Activated T-cell treated with anti-CD3 and anti-CD28 coated beads for 24 hours (primary cell): ENCODE results near the gene ELMOD3.
A peak's percentile ranks its signal among the peaks of the same experiment; 100 is the strongest.
"Not testable (repeated sequence)": the region's sequence is repeated elsewhere in the genome, so short reads cannot be mapped to it uniquely, and the experiment has no call there.

Experiments
- DNase-seq: peaks from one replicate; pipeline ENCODE4 v3.0.0-alpha.2; 2020; ENCODE audit warnings: low read depth

ELMOD3 gene

DNA sequence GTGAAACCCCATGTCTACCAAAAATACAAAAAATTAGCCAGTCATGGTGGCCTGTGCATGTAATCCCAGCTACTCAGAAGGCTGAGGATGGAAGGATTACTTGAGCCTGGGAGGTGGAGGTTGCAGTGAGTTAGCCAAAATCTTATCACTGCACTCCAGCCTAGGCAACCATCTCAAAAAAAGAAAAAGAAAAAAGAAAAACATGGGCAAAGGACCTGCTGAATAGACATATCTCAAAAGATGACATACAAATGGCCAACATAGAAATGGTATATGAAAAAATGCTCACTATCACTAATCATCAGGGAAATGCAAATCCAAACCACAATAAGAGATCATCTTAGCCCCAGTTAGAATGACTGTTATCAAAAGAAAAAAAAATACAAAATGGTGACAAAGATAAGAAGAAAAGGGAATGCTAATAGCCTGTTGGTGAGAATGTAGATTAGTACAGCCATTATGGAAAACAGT, 25.4 kb upstream of the ELMOD3 start:
- no peak for DNase-seq

DNA sequence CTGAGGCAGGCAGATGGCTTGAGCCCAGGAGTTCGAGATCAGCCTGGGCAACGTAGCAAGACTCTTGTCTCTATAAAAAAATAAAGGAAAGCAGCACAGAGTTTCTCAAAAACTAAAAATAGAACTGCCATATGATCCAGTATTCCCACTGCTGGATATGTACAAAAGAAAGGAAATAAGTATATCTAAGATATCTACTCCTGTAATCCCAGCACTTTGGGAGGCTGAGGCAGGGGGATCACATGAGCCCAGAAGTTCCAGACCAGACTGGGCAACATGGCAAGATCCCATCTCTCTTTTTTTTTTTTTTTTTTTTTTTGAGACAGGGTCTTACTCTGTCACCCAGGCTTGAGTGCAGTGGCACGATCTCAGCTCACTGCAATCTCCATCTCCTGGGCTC, 24.9 kb upstream of the ELMOD3 start:
- DNase-seq, result not testable (repeated sequence)

DNA sequence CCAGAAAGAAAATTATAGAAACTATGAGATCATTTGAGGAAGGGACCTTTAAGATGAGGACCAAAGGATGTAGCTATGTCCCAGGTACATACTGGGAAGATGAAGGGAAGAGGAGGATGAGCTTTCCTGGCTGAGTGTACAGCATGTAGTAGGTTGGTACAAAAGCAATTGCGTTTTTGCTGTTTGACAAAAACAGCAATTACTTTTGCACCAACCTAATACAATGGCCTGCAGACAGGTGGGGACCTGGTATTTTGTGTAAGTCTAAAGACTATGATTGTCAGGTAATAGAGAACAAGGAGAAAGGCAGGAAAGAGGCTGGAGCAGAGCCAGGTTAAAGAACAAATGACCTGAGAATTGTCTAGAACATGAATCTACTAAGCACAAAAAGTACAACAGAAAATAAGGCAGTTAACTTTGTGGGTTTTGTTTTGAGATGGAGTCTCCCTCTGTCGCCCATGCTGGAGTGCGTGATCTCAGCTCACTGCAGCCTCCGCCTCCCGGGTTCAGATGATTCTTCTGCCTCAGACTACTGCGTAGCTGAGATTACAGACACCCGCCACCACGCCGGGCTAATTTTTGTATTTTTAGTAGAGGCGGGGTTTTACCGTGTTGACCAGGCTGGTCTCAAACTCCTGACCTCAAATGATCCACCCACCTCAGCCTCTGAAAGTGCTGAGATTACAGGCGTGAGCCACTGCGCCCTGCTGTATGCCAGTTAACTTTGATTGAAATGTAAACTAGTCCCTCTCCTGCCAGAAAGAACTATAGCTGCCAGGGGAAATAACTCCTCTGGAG, 23.5 kb upstream of the ELMOD3 start:
- no peak for DNase-seq

DNA sequence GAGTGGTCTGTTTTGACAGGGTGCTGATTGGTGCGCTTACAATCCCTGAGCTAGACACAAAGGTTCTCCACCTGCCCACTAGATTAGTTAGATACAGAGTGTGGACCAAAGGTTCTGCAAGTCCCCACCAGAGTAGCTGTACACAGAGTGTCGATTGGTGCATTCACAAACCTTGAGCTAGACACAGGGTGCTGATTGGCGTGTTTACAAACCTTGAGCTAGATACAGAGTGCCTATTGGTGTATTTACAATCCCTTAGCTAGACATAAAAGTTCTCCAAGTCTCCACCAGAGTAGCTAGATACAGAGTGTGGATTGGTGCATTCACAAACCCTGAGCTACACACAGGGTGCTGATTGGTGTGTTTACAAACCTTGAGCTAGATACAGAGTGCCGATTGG, 20.7 kb upstream of the ELMOD3 start:
- DNase-seq, result not testable (repeated sequence)

DNA sequence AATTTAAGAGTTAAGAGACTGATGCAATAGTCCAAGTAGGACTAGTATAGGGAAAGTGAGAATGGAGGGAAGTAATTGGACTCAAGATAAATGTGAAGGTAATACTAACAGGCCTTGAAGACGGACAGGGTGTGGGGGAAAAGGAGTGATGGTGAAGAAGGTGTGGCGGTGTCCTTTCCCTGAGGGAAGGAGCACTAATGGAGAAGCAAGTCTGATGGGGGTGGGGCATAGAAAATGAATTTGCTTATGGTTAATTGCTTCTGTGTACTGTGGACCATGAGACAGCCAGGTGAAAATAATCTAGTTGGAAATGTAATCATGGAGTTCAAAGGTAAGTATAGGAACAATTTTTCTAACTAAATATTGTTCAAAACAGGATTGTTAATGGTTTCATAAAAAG, 19.6 kb upstream of the ELMOD3 start:
- no peak for DNase-seq

DNA sequence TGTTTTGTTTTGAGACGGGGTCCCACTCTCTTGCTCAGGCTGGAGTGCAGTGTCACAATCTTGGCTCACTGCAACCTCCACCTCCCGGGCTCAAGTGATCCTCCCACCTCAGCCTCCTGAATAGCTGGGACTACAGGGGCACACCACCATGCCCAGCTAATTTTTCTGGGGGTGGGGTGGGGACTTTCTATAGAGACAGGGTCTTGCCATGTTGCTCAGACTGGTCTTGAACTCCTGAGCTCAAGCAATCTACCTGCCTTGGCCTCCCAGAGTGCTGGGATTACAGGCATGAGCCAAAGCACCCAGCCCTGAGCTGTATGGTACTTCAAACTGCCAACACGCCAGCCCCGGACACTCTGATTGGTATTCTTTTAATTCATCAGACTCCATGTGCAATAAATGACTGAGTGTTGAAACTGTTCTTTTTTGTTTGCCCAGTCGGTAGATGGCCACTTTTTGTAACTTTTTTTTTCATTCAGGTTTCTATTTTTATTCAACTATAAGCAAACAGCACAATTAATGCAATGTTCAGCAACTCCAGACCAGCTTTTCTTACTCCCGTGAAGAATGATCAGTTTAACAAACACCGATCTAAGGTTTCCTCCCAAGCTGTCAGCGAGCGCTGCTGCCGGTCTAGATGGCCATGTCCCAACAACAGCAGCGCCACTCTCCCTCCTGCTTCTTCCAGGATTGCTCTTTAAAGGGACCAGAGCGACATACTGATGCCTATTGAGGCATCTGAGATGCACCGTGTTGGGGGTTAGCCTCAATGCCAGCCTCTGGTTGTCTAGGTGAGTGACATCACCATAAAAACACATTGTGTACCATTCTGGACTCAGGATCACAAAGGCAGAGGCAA, 14.3 kb upstream of the ELMOD3 start:
- DNase-seq, result no peak

DNA sequence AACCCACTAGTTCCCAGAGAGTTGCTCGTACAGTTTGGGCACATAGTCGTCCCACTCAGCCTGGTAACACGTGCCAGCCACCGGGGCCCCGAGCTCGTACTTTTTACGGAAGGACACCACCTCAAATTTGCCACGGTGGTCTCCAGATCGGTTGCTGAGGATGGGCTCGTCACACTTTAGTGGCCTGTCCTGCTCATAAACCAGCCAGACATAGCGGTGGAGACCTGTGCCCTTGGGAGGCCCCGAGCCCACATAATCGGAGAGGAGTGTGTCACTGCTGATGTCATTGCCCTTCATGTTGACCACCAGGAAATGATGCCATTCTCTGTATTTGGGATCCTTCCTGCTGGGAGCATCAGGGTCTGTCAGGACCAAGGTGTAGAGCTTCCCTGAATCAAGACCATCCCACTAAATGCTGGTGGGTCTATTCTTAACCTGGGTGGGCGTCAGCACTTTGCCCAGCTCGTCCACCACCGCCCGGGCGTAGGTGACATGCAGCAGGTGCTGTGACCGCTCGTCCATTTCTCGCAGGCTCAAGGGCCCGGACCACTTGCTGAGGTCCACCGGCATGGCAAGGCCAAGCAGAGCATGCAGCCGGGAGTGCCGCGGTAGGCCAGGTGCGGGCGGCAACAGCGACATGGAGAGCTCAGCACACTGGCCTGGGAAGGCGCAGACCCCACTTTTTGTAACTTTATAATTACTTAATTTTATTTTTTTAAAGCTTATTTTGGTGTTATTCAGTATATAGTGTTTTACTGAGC, 13.1 kb upstream of the ELMOD3 start:
- DNase-seq, result no peak

DNA sequence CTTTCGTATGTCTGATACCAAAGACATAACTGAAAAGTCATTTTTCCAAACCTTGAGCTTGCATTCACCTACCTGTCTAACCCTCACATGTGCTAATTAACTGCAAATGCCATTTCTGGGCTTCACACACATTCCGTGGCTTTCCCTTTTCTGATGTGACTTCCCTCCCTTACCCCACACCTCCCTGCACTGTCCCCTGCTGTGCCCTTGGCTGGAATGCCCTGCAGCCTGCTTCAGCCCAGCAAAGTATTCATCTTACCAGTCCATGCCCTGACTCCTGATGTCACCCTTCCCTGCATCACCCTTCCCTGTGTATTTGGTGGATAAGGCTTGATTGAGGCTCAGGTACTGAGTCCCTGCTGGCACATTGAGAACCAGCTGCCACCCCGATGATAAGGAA, 12.4 kb upstream of the ELMOD3 start:
- DNase-seq, result no peak

DNA sequence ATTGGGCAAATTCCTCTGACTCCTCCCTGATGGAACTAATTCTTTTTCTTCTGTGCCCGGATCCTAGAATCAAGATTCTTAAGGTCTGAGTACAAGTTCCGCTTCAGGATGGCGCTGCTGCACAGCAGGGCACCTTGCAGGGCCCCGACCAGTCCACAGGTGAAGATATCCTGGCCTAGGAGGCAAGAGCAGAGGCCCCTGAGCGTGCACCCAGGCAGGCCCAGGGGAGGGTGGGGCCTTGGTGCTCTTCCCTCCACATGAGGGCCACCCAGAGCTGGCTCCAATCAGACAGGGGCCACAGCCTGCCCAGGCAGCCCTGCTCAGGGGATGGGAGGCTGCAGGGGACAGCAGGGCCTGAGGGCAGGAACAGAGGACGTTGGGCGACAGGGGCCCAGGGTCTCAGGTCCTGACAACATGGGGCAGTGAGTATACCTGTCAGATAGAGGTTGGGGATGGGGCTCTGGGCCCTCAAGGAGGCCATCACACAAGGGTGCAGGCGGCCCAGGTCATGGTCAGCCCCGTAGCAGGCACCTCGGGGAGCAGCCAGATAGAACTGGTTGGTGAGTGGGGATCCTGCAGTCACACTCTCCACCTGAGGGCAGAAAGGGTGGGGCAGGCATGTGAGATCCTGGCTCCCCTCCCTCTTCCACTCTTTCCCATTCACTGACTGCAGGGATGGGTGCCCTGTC, 11.2 kb upstream of the ELMOD3 start:
- not testable (repeated sequence) for DNase-seq

DNA sequence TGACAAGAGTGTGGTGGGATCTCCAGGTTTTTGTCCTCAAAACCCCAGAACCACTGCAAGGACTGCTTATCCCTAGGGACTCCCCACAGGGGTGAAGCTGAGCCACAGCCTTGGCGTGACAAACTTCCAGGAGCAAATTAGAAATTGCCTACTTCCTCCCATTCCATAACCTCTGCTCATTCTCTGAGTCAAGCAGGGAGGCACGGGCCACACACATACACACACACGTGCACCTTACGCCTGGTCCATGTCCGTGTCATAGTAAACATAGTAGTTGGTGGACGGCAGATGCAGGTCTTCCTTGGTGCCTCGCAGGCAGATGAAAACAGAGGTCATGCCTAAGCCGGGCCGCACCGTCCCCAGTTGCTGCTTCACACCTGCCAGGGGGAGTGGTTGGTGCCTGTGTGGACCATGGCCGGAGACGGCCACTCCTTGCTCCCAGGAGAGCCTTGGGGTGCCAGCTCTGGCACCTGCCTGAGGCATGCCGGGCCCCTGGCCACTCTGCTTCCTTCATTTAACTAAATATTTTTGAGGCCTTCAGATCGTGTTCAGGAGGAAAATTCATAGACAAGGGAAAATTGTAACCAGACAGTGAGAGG, 10.1 kb upstream of the ELMOD3 start:
- no peak for DNase-seq

DNA sequence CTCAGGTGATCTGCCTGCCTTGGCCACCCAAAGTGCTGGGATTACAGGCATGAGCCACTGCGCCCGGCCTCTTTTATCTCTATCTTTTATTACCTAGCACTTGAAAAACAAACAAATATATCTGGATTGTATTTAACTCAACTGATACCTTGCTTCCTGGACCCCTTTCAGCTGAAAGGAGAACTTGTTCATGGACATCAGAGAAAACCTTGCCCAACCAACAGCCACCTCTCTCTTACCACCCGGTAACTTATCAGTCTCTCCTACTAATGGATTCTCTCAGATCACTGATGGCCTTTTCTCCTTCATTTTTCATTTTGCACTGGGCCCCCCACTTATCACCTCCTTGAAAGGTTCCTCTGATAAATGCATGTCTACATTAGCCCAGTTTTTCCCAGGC, 7.0 kb upstream of the ELMOD3 start:
- no peak for DNase-seq

DNA sequence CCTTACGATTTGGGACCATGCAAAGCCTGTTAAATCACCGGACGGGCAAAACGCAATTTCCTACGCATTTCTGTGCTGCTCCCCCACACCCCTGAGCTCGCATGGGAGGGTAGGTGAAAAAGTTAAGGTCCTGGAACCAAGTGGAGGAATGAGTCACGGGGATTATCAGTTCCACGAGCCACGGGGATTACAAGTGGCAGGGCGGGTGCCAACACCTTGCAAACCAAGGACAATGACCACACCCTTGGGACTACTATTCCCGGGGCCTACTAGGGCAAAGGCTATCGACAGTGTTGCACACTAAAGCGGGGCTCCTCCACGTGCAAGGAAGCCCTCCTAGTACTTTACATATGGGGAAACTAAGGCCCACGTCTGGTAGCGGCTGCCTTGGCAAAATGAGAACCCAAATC, 688 bp upstream of the ELMOD3 start:
- DNase-seq, result peak; percentile 1

DNA sequence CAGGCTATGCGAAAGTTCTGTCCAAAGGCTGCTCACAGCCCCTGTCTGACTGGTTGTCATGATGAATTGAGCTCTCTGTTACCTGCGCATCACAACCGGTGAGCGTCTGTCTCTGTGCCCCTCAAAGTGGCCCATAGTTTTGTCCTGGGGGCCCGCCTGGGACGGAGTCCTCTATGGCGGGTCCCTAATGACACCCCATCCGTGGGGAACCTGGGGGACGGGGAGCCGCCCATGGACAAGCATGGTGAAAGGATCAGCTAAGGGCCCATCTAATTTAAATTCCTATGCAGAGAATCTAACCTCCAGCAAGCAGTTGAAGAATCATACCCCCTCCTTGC, 473 bp downstream of the ELMOD3 start:
- no peak for DNase-seq

DNA sequence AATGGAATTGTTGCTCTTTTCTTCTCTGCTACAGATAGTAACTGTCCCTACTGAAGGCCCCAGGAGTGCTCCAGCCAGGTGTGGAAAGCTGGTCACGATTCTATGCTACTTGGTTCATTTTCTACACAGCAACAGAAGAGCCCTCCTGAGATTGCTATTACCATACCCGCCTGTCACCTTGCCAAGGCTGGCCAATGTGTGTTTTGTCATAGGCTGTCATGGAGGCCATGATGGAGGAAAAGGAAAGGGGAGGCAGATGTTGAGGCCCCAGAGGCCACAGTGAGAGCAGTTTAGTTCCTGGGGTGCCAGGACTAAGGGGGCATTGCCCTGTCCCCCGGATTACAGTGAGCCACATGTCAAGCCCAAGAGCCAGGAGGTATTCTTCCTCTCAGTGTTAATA, 952 bp downstream of the ELMOD3 start:
- DNase-seq, result no peak

DNA sequence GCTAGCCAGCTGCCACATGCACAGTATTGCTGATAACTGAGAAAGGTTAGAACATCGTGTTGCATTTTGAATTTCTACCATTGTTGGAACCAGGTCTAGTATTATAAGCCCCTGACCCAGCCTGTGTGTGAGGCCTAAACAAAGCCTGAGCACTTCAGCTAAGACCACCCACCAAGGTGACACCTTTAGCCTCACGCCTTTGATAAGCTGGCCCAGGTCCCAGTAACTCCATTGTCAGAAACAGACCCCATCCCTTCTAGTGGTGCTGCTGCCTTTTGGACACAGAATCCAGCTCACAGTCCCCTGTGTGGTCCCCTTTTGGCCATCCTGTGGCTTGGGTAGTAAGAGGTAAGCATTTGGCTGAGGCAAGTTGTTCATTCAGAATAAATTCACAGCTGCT, 1.6 kb downstream of the ELMOD3 start:
- DNase-seq, result no peak

DNA sequence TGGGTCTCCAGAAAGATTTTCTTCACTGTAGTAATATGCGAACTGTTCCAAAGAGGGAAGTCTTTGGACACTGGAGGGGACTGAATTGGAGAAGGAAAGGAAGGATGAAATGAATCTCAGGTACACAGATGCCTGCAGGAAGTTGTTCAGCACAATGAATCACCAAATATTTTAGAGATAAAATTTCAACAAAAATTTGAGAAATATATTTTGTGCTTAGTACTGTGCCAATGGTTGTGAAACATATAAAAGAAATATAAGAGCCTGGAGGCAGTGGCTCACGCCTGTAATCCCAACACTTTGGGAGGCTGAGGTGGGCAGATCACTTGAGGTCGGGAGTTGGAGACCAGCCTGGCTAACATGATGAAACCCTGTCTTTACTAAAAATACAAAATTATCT, 3.2 kb downstream of the ELMOD3 start:
- DNase-seq, result no peak

DNA sequence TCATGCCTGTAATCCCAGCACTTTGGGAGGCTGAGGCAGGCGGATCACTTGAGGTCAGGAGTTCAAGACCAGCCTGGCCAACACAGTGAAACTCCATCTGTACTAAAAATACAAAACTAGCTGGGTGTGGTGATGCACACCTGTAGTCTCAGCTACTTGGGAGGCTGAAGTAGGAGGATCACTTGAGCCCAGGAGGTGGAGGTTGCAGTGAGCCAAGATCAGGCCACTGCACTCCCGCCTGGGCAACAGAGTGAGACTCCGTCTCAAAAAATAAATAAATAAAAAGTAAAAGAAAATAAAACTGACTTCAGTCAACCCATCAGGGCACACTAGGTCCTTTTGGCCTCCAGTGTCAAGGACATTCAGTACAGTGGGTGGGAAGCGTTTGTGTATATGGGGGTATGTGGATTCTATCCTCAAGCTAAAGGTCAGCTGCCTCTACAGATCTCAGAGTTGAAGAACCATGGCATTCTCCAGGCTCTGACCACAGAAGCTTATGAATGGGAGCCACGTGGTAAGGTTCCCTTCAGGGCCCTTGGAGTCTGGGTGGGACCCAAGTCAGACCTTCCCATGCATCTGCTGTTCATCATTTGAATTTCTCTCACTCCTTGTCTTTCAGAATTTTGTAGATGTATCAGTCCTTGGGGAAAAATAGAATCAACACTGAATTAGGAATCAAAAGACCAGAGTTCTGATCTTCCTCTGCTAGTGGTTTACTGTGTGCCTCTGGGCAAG, 8.3 kb downstream of the ELMOD3 start:
- DNase-seq, result not testable (repeated sequence)

DNA sequence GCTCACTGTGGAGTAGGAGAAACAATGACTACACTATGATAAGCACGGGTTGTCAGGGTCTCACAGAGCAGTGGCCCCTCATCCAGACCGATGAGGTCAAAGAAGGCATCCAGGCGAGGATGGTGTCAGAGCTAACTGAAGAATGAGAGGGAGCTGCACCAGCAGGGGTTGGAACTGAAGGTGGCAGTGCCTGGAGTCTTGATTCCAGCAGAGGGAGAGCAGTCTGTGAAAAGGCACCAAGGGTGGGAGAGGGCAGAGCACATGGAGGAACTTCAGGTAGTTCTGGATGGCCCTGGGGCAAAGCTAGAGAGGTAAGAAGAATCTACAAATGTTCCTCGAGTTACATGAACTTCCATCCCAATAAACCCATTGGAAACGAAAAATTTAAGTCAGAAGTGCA, 12.6 kb downstream of the ELMOD3 start:
- no peak for DNase-seq

DNA sequence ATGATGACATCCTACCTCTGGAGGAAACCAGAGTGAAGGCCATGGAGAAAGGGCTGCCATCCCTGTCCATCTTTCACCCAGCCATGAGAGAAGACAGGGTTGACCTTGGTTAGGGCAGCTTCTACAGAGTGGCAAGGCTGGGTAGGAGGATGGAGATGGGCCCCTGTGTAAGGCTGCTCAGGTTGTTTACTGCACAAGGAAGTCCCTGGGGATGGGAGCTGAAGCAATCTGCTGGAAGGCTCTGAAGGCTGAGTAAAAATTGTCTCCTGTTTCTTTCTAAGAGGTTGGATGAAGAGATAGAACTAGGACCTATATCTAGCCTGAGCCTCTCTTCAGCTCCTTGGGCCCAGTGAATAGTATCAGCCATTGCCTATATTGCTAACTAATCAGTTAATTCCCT, 14.4 kb downstream of the ELMOD3 start:
- no peak for DNase-seq

DNA sequence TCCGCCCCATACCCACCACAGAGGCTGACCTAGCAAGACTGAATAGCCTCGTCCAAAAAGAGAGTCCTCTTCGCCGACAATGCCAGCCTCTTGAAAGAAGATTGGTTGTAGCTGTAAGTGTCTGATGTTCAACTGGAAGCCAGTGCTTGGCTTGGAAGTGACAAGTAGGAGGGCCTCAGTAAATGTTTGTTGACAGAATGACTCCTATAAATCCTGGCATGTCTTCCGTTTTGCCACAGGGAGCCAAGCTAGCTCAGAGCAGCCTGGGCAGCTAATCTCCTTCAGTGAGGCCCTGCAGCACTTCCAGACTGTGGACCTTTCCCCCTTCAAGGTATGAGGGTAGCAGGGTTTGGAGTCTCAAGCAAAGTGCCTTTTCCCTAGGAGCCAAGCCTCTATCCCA, 14.9 kb downstream of the ELMOD3 start:
- no peak for DNase-seq

DNA sequence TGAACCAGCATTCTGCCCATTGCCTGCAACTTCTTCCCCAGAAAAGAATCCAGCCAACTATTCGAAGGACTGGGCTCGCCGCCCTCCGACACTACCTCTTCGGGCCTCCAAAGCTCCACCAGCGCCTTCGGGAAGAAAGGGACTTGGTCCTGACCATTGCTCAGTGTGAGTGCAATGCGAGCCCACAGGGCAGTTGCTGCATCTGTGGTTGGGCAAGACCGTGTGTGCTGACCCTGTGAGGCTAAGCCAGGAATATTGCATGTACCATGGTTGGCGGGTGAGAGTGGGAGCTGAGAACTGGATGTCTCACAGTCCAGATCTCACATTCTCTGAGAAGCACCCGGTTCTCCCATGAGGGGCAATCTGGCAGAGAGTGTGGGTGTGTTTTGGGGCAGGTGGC, 16.5 kb downstream of the ELMOD3 start:
- no peak for DNase-seq
